ENCODE measurements around the gene CDC26. TPM values are rescaled to one million over a fixed set of nuclear protein-coding genes. Genes with fewer than 3 reads are reported as not detected.

The CDC26 gene
- total RNA-seq, 4 donors from 2014 or later: 16.7 to 34.0 (median 28.3) TPM

- Histone ChIP-seq H3K4me1 (no peaks in the 10 kb centered on the region), H3K36me3 (no peaks in the 10 kb centered on the region), H3K4me3 (no peak overlapping the region), H3K27me3 (no peaks in the 10 kb centered on the region), H3K27ac (no peak overlapping the region), H3K9me3 (no peaks in the 10 kb centered on the region)
- in situ Hi-C loops (cut with MboI; ENCODE audit: low sequenced_read_pairs in 4 of 4) (loop anchor here in 1 of 4 donors (25.0 kb wide), 1 partner anchor 345 kb away; no protein-coding TSS in a partner anchor), intact Hi-C loops (cut with DNase I; ENCODE audit: low total_unique reads) (no loop called here)
- ATAC-seq: no peak
- DNase-seq: no peak
- TF ChIP-seq CTCF (IDR thresholded peaks at IDR 0.05 in 4 of 5, conservative IDR thresholded peaks at IDR 0.05 in 1 of 5) (no peak), POLR2A (IDR thresholded peaks at IDR 0.05) (no peak)
Measured at GRCh38 chr9:113317777-113318176, 42.4 kb upstream of the CDC26 start.

GRCh38 chr9:113316030-113316429 lies 40.7 kb upstream of the CDC26 start:
- no peak overlapping the region for H3K4me3 ChIP-seq
- no peaks in the 10 kb centered on the region for H3K4me1 ChIP-seq
- H3K27me3 ChIP-seq: no peaks in the 10 kb centered on the region
- DNase-seq: no peak
- TF ChIP-seq POLR2A (IDR thresholded peaks at IDR 0.05): no peak
- TF ChIP-seq CTCF (IDR thresholded peaks at IDR 0.05 in 4 of 5, conservative IDR thresholded peaks at IDR 0.05 in 1 of 5): no peak
- H3K36me3 ChIP-seq: no peaks in the 10 kb centered on the region
- in situ Hi-C loops (cut with MboI; ENCODE audit: low sequenced_read_pairs in 4 of 4): loop anchor here in 1 of 4 donors (25.0 kb wide), 1 partner anchor 346 kb away; no protein-coding TSS in a partner anchor
- H3K9me3 ChIP-seq: no peaks in the 10 kb centered on the region
- H3K27ac ChIP-seq: no peak overlapping the region
- intact Hi-C loops (cut with DNase I; ENCODE audit: low total_unique reads): no loop called here
- ATAC-seq: no peak

- TF ChIP-seq POLR2A (IDR thresholded peaks at IDR 0.05): no peak
- TF ChIP-seq CTCF (IDR thresholded peaks at IDR 0.05 in 4 of 5, conservative IDR thresholded peaks at IDR 0.05 in 1 of 5): no peak
- H3K27ac ChIP-seq: no peak overlapping the region
- H3K9me3 ChIP-seq: no peaks in the 10 kb centered on the region
- H3K27me3 ChIP-seq: no peaks in the 10 kb centered on the region
- H3K4me1 ChIP-seq: no peaks in the 10 kb centered on the region
- DNase-seq: no peak
- intact Hi-C loops (cut with DNase I; ENCODE audit: low total_unique reads): no loop called here
- no peaks in the 10 kb centered on the region for H3K36me3 ChIP-seq
- ATAC-seq: no peak
- in situ Hi-C loops (cut with MboI; ENCODE audit: low sequenced_read_pairs in 4 of 4): loop anchor here in 1 of 4 donors (25.0 kb wide), 1 partner anchor 347 kb away; no protein-coding TSS in a partner anchor
- H3K4me3 ChIP-seq: no peak overlapping the region
Measured at GRCh38 chr9:113315231-113315630, 39.9 kb upstream of the CDC26 start.

GRCh38 chr9:113313261-113313660 lies 37.9 kb upstream of the CDC26 start:
- ATAC-seq: no peak
- TF ChIP-seq CTCF (IDR thresholded peaks at IDR 0.05 in 4 of 5, conservative IDR thresholded peaks at IDR 0.05 in 1 of 5) (no peak), POLR2A (IDR thresholded peaks at IDR 0.05) (no peak)
- H3K27ac ChIP-seq: no peak overlapping the region
- no peak for DNase-seq
- no peaks in the 10 kb centered on the region for H3K36me3 ChIP-seq
- intact Hi-C loops (cut with DNase I; ENCODE audit: low total_unique reads): no loop called here
- no peaks in the 10 kb centered on the region for H3K27me3 ChIP-seq
- peaks cover 0 to 3% of the 10 kb centered on the region in 2 donors for H3K4me1 ChIP-seq
- in situ Hi-C loops (cut with MboI; ENCODE audit: low sequenced_read_pairs in 4 of 4): loop anchor here in 1 of 4 donors (25.0 kb wide), 1 partner anchor 349 kb away; no protein-coding TSS in a partner anchor
- no peak overlapping the region for H3K4me3 ChIP-seq
- no peaks in the 10 kb centered on the region for H3K9me3 ChIP-seq

GRCh38 chr9:113311961-113312360 lies 36.6 kb upstream of the CDC26 start:
- Histone ChIP-seq H3K27ac (no peak overlapping the region), H3K27me3 (no peaks in the 10 kb centered on the region), H3K9me3 (no peaks in the 10 kb centered on the region), H3K36me3 (no peaks in the 10 kb centered on the region), H3K4me1 (peaks cover 0 to 3% of the 10 kb centered on the region in 2 donors), H3K4me3 (no peak overlapping the region)
- in situ Hi-C loops (cut with MboI; ENCODE audit: low sequenced_read_pairs in 4 of 4): loop anchor here in 1 of 4 donors (25.0 kb wide), 1 partner anchor 350 kb away; no protein-coding TSS in a partner anchor
- TF ChIP-seq CTCF (IDR thresholded peaks at IDR 0.05 in 4 of 5, conservative IDR thresholded peaks at IDR 0.05 in 1 of 5) (no peak), POLR2A (IDR thresholded peaks at IDR 0.05) (no peak)
- no peak for ATAC-seq
- intact Hi-C loops (cut with DNase I; ENCODE audit: low total_unique reads): no loop called here
- DNase-seq: no peak
